C4-2B (cell line): Measurements from ENCODE around the gene FAM174A.

ENCODE experiments used
- H3K27ac ChIP-seq: fragments of 450-650 bp; 2 replicates; pipeline ENCODE4 v1.5.1; 2017
- ZFX ChIP-seq: fragments of 450-650 bp; IDR thresholded peaks from 2 replicates; pipeline ENCODE4 v1.6.1; 2017
- TF ChIP-seq, protein P1 (sequence below): fragments of 450-650 bp; conservative IDR thresholded peaks from 2 replicates; pipeline ENCODE4 v1.5.1; 2017; ENCODE audit warnings: mild to moderate bottlenecking

The FAM174A gene

DNA sequence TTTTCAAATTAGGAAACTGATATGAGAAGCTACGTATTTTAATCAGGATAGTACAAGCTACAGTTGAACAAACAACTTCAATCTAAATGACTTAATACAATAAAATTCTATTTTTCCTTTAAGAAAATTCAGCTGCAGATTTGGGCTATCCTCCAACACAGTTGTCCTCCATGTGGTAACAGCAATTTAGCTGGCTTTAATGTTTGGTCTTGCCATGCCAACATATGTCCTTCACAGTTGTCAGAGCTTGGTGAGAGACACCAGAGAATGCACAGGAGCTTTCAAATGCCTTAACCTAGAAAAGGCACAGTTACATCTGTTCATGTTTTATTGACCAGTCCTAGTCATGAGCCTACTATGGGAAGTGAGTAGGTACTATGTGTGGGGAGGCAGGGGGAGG lies 10.8 kb downstream of the FAM174A start:
- TF ChIP-seq, protein P1, sequence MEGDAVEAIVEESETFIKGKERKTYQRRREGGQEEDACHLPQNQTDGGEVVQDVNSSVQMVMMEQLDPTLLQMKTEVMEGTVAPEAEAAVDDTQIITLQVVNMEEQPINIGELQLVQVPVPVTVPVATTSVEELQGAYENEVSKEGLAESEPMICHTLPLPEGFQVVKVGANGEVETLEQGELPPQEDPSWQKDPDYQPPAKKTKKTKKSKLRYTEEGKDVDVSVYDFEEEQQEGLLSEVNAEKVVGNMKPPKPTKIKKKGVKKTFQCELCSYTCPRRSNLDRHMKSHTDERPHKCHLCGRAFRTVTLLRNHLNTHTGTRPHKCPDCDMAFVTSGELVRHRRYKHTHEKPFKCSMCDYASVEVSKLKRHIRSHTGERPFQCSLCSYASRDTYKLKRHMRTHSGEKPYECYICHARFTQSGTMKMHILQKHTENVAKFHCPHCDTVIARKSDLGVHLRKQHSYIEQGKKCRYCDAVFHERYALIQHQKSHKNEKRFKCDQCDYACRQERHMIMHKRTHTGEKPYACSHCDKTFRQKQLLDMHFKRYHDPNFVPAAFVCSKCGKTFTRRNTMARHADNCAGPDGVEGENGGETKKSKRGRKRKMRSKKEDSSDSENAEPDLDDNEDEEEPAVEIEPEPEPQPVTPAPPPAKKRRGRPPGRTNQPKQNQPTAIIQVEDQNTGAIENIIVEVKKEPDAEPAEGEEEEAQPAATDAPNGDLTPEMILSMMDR: no peak
- no peak for TF ChIP-seq ZFX
- no peak overlapping the region for H3K27ac ChIP-seq

DNA sequence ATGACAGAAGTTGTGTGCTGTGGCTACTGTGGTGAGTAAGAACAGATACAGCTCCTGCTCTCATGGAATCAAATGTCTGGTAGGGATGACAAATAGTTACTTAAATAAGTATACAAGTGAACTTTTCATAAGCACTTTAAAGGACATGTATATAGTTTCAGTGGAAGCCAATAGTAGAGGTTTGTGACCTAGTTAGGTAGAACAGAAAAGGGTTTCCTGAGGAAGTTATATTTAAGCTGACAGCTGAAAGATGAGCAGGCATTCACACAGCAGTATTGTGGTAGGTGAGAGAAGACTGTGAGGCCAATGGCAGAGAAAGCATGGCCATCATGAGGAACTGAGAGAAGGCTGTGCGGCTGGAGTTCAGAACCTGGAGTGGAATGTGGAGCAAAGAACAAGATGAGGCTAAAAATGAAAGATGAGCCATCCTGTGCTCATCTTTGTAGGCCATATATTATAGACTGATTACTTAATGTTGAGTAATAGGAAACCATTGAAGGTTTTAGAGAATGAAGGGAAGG lies 15.4 kb downstream of the FAM174A start:
- TF ChIP-seq ZFX: no peak
- TF ChIP-seq, protein P1: no peak
- H3K27ac ChIP-seq: no peak overlapping the region

DNA sequence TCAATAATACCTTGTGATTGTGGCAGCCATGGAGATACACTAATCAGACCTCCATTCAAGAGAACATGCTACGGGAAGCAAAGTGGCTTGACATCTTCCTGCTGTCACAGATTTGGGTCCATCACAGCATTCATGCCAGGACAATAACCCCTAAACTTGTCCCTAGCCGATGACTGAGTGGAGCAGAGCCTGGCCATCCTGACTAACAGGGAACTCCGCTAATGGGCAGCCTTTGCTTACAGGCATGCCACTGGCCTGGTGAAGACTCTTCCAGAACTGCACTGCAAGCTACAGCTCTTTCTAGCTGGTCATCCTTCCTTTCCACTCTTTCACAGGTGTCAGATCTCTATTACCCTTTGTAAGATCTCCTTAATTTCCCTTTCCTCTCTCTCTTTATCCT lies 16.0 kb downstream of the FAM174A start:
- TF ChIP-seq, protein P1: no peak
- no peak for TF ChIP-seq ZFX
- H3K27ac ChIP-seq: no peak overlapping the region

DNA sequence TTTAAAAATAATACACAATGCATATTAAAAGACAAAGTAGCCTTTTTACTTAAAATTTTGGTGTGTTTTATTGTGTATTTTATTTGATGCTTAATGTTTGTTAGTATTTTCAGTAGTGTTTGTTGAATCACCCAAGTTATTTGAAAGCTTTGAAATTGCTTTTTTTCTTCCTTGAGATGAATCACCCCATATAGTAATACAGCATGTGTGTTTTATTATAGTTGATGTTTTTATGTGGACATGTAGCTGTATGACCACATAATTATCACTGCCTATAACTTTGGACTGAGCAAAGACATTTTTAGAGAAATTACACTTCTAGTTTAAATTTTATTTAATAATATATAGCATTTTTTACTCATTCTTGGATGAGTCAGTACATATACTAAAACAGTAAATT lies 18.0 kb downstream of the FAM174A start:
- no peak for TF ChIP-seq ZFX
- TF ChIP-seq, protein P1: no peak
- no peak overlapping the region for H3K27ac ChIP-seq

DNA sequence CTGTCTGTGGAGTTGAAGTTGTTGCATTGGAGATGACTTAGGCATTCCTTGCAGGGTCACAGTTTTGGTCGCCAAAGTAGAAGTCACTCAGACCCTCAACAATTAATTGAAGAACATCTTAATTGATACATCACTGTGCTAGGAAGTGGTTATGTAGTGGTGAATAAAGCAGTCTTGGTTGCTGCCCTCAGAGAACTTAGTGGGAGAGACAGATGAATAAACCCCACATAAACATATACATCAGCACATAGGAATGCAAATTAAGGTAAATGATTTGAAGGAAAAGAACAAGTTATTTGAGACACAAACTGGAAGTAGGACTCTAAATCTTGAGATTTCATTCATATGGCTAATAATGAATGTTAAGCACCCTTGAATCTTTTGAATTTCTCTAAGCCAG lies 25.7 kb downstream of the FAM174A start:
- TF ChIP-seq, protein P1: no peak
- TF ChIP-seq ZFX: no peak

DNA sequence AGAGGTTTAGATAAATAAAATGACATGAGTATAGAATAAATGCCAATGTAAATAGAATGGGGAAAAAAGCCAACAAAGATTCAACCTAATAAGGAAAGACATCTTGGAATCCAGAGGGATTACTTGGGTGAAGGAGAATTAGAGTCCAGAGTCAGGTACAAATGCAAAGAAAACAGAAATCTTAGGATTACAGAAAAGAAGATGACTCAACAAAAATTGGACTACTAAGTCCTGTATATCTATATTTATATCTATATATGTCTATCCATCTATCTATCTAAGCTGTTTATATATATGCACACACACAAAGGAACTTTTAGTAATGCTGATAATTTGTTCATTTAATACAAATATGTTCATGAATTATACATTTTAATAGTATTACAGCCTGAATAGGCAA lies 27.6 kb downstream of the FAM174A start:
- TF ChIP-seq ZFX: no peak
- TF ChIP-seq, protein P1: no peak

More for the DNA sequence above, 25.7 kb downstream of the FAM174A start:
- H3K27ac ChIP-seq: no peak overlapping the region

DNA sequence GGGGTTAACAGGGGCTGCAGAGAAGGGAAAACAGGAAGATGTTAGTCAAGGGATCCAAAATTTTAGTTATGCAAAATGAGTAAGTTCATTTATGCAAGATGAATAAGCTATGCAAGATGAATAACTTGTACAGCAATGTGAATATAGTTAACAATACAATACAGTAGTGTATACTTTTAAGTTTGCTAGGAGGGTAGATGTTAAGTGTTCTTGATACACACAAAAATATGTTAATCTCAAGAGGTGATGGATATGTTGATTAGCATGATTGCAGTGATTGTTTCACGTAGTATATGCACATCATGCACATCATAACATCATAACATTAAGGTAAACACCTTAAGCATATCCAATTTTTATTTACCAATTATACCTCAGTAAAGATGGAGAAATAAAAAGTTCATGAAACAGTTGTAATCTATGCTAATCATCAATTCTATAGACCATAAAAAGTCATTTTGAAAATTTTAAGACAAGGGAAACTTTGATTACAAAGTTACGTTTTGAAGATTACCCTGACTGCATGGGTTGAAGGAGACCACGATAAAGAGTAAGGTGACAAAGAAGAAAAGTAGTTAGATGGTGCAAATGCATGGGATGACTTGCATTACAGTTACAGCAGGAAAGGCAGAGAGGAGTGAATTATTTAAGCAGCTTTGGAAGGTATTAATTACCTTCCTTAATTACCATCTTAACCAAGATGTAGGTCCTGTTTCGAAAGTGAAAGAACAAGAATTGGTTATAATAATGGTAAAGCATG lies 31.4 kb downstream of the FAM174A start:
- TF ChIP-seq ZFX: no peak
- TF ChIP-seq, protein P1: no peak
- no peak overlapping the region for H3K27ac ChIP-seq

More for the DNA sequence above, 27.6 kb downstream of the FAM174A start:
- no peak overlapping the region for H3K27ac ChIP-seq
